Measurements from ENCODE around the gene FUBP1.
"Not testable (repeated sequence)": the region's sequence is repeated elsewhere in the genome, so short reads cannot be mapped to it uniquely, and the experiment has no call there.

Gene FUBP1

DNA sequence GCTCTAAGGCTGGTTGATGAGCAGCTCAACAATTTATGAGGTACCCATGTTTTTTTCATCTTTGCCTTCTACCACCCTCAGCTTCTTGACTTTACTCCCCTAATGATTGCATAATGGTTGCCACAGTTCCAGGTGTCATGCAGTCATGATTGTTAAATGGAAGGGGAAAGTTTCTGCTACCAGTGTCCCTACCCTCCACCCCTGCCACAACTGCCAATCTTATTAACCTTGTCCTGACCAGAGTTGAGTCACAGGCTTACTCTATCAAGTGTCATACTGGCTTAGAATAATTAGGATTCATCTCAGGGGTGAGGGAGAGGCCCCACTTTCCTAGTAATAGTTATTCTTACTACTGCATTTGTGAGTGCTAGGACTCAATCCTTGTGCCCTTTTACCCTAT, 7.9 kb upstream of the FUBP1 start:
- no peak for DNase-seq

DNA sequence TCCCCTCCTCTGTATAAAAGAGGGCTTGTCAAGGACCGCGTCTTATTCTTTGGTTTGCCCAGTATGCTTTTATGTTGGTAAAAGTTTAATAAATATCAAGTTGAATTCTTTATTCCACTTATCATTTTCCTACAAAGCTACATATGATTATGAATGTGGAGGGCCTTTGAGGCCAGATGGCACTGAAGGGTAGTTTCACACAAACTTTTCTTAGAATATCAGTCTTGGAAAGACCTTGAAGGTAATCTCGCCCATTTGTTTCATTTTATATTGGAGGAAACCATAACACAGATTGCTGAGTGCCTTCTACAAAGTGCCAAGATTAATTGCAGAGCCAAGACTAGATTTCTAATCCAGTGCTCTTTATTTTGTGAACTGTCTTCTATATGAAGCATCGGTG, 5.8 kb upstream of the FUBP1 start:
- no peak for DNase-seq

DNA sequence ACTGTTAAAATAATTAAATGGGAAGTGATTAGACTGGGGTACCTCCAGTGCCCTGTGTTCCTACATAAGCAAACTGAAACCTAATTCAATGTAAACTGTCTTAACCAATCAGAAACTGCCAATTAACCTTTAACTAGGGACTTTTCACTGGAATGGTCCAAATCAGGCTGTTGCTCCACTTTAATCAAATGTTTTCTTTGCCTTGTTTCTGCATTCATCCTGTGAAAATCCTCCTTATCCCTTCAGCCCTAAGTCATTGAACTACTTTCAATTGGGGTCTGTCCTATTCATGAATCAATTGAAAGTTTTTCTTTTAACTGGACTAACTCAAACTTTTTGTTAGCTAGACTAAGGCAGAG, 5.1 kb upstream of the FUBP1 start:
- DNase-seq, result no peak

DNA sequence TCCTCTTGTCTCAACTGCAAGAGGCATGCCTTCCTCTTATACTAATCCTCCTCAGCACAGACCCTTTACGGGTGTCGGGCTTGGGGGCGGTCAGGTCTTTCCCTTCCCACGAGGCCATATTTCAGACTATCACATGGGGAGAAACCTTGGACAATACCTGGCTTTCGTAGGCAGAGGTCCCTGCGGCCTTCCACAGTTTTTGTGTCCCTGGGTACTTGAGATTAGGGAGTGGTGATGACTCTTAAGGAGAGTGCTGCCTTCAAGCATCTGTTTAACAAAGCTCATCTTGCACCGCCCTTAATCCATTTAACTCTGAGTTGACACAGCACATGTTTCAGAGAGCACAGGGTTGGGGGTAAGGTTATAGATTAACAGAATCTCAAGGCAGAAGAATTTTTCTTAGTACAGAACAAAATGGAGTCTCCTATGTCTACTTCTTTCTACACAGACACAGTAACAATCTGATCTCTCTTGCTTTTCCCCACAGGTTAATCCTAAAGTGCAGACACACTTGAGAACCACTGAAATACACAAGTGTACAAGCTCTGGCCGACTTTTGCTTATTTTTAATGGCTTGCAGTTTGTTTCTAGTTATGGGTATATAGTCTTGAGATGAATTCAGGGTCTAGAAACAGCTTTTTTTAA, 4.6 kb upstream of the FUBP1 start:
- not testable (repeated sequence) for DNase-seq

DNA sequence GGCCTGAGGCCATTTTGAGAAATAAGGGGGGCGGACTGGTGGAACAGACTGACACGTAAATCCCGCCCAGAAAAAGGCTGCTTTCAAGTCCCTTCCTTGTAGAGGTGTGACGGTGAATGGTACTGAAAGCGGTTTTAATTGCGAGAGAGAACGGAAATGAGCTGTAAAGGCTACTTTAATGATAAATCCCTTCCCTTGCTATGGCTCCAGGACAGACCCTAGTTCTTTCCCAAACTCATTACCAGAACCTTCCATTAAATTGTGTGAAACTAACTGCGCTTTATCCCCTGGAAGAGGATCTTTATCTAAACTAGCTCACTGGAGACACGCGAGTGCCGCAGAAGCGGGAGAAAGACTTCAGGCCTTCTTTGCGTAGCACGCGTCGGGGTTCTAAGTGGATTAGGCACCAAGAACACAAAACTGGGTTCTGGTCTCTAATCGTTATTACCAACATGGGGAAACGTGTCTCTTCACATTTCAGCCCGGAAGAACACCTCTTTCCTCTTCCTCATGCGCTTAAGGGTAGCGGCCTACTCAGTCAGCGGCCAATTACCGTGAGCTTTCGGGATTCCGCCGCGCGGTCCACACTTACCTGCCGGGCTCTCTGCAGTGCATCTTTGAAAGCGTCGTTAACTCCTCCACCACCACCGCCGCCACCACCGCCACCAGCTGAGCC, 441 bp downstream of the FUBP1 start:
- DNase-seq, result peak; percentile 75

DNA sequence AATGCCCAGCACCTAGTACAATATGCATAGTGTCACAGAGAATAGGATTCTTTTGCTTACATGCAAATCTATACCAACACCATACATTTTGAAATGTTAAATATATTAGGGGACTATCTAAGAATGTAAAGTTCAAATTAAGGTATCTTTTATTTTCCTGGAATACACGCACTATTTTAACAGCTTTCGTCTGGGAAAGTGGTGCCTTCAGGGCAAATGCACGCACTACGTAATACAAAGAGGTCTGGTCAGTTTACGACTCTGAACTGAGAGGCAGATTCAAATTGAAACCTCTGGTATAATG, 931 bp downstream of the FUBP1 start:
- no peak for DNase-seq

DNA sequence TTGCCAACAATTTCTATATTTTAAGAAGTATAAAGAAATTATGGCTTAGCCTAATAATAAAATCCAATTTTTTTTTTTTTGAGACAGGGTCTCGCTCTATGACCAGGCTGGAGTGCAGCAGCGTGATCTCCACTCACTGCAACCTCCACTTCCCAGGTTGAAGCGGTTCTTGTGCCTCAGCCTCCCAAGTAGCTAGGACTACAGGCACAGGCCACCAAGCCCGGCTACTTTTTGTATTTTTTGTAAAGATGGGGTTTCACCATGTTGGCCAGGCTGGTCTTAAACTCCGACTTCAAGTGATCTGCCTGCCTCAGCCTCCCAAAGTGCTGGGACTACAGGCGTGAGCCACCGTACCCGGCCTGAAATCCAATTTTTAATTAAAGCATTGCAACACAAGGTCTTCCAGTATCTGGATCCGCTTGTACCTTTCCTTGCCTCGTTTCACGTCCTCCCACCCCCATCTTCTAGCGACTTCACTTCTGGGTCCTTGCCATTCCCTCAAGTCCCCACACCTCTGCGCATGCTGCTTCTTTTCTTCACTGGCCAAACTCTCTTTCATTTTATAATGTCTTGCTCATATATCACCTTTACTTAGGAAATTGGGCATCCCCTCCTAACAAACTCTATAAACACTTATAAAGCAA, 2.3 kb downstream of the FUBP1 start:
- DNase-seq, result no peak

DNA sequence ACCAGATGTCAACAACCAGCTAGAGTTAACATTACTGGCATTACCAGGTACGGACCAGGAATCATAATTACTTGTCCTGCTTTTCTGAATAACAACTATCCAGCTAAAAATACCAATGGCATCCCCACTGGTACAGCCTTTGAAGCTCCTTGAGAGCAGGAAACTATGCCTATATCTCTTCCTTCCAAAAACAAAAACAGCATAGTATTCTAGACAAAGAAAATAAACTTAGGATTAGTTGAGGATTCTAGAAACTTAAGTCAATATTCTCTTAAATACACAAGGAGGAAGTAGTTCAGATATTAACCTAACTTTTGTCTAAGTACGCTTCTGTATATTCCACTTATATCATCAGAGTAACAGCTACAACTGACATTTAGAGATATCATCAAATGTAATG, 3.0 kb downstream of the FUBP1 start:
- no peak for DNase-seq

DNA sequence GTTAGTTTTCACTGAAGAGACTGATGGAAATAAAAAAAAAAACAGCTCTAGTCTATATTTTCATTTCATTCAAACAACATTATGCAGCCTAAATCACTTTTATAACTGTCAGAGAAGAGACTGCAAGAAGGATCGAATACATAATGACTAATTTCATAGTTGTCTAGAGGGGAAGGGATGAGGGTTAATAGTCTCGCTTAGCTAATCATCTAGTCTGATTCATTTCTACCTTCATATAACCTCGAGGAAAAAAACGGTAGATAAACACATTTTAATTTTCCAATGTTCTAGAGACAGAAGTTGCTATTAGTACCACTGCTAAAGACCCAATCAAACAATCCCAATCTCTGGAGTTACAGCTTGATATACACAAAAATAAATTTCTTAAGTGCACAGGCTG, 3.5 kb downstream of the FUBP1 start:
- DNase-seq, result no peak

DNA sequence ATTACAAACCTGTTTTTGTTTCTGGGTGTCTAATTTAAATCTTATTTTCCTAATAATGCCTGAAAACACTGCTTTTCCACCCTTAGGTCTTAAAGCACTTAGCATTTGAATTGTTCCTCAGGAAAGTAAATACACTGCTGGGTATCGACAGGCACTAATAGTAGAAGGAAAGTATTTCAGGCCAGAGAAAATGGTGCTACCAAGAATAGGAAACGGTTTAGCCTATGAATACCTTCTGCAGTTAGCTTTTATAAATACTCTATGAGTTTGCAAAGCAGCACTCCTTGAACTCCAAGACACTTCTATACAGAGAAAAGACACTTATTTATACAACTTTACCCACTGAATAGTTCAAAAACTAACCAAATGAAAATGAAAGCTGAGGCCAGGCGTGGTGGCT, 6.8 kb downstream of the FUBP1 start:
- DNase-seq, result no peak

DNA sequence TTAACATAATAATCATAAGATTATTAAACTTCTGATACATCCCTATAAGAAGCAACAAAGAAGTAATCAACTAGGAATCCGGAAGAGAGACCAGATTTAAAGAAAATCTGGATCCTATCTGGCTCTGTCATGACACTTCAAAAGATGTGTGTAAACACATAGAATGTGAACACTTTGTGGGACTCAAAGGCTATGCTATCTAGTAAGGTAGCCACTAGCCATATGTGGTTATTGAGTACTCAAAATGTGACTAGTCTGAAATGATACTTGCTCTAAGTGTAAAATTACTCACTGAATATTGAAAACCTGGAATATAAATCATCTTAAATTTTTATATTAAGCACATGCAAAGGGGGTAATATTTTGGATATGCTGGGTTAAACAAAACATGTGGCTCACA, 8.7 kb downstream of the FUBP1 start:
- no peak for DNase-seq

DNA sequence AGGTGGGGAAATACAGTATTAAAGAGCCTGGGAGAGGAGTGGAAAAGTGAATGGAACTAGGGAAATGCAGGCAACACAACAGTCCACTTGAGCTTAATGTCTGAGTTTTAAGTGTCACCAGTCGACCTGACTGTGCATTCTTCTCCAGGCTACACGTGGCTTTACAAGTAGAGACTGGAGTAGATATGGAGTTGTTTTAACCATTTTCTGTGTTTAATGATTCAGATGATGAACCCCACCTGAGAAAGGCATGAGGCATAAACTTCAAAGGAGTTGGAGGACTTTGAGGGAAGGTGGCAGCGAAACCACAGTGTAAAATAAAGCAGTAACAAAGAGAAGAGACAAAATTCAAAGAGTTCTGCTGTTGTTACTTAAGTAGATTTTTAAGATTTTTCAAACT, 12.6 kb downstream of the FUBP1 start:
- DNase-seq, result no peak

DNA sequence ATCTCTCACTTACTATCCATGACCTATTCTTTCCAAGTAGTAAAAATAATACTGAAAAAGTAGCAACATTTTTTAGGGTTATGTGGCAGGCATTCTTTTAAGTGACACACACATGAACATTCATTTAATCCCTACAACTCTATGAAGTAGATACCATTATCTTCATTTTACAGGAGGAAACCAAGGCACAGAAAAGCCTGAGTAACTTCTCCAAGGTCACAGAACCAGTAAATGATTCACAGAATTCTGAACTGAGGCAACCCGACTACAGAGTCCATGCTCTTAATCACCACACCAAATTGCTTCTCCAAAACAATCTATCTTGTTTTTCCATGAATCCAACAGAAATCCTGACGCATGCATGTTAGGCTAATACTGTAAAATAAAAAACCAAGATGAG, 17.5 kb downstream of the FUBP1 start:
- DNase-seq, result no peak

DNA sequence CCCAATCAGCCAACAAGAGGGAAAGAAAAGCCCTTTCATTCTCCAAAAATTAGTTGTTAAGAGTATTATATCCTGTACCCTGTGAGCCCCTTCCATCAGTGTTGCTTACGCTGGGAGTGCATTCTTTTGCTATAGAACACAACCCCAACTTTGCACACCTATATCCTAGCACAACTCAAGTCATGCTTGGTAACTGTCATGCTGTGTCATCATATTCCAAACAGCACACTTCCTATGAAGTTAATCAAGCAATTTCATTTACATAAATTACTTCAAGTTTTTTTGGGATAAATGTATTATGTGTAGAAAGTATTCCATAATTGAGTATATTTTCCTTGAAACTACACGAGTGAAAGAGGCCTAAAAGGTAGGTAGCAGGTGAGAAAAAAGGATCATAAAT, 20.0 kb downstream of the FUBP1 start:
- DNase-seq, result no peak

DNA sequence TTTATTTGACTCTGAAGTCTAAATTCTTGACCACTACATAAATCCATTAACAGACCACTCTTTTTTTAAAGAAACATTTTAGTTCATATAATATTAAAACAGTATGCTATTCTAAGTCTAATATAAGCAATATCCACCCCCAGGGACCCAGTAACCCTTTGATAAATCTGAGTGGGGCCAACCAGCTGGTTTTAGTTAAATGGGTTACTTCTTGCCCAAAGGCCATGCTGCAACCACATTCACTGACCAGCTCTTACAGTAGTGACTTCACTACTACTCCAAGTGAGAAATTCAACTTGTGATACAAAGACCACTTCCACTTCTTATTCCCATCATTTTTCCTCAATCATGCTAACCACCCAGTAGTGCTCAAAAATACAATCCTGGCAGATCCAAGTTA, 20.5 kb downstream of the FUBP1 start:
- no peak for DNase-seq

DNA sequence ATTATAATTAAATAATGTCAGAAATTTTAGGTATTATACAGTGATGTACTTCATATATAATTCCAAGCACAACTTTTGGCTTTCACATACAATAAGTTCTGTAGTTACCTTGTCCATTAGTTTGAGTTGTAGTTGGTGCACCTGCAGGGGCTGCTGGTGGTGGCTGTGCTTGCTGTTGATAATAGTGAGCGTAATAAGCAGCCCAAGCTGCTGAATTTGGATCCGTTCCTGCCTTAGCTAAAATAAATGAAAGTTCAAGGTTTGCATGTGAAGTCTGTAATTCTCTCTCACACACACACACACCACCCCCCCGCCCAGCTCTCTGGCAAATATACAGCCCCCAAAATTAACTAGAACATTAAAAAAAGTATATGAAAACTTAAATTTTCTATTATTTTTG, 22.4 kb downstream of the FUBP1 start:
- DNase-seq, result no peak

DNA sequence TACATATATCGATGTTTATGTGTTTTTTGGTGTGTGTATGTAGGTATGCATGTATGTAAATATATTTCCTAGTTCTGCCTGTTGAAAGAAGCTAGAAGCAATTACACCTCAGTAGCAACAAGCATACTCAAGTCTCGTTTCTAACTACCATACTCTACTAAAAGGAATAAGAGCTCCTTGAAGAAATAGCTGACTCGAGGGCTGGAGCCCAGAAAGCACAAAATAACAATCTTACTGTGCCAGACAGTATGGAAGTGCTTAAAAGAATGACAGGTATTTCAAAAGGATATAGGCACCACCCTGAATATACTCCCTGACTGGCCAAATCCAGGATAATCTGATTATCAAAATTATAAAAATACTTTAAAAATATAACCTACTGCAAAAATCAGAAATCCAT, 23.2 kb downstream of the FUBP1 start:
- DNase-seq, result no peak

DNA sequence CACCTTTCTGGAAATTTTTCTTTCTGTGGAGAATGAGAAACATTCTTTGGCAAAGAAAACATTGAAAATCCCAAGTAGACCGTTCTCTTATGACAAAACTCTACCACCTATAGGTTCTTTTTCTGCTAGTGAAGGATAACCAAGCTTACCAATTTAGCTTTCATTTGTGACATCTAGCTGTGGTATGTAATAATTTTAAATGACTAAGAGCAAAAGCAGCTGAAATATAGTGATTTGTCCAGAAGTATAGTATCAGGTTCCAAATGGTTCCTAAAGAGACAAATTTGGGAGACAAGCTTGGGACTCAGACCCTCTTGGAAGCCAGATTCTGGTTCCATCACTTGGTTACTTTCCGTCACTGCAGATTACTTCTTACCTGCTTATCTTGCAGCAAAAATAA, 24.4 kb downstream of the FUBP1 start:
- no peak for DNase-seq

DNA sequence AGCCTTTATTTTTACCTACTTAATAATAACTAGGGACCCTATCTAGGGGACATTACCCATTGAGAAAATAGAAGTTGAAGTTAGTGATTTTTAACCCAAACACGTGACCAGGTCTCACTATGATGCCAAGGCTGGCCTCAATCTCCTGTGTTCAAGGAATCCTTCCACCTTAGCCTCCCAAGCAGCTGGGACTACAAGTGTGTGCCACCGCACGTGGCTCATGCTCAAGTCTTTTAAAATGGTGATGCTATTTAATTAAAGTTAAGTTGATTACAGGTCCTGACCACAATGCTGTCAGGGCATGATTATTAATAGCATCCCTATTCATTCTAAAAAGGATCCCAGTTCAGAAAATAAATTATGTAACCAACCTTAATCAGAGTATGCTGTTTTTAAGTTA, 25.0 kb downstream of the FUBP1 start:
- DNase-seq, result no peak

DNA sequence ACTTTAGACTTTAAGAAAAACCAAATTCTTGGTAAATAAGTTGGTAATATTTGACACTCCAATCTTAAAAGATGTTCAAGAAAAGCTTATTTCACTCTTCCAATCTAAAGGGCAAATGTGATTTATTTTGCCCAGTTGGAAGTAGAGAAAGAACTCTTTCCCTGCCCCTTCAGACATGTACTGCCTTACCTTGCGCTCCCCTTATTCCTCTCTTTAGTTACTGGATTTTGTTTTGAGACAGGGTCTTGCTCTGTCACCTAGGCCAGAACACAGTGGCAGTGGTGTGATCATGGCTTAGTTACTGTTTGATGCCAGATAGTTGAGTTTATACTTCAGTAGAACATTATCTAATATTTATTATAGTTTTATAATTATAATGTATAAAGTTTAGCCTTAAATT, 27.5 kb downstream of the FUBP1 start:
- DNase-seq, result no peak

DNA sequence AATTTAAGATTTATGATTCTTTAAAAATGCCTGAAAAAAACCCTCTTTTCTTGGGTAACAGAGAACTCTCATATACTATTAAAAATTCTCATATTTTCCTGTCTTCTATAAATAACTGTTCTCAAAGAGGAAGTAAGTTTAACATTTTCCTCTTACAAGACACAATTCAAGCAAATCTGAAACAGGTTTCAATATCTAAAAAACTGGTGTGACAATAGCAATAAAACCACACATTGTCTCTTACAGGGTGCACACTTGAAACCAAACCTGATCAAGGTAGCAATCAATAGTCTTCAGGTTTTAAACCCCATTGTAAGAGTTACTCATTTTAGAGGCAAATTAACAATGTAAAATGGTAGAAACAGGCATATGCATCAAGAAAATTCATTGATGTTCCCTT, 28.0 kb downstream of the FUBP1 start:
- DNase-seq, result no peak

DNA sequence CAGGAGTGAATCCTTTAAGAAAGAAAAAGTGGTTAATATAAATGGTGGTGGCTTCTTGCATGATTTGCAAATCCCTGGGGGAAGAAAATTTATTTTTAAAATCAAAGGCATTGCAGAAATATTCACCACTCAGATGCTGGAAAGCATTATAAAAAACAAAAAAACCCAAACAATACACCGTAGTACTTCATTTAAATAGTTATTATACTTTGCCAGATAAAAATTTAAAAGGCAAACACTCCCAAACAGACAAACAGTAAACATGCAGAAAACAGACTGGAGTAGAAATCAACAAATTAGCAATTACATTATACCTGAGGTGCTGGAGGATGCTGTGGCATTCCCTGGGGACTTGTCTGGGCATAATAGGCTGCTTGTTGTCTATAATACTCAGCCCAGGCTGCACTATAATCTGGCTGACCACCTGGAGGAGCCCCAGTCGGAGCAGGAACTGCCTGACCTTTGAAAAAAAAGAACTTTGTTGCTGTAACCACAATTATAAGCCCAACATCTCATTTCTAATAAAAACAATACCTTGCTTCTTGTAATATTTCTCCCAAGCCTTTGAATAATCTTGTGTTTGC, 29.9 kb downstream of the FUBP1 start:
- no peak for DNase-seq

DNA sequence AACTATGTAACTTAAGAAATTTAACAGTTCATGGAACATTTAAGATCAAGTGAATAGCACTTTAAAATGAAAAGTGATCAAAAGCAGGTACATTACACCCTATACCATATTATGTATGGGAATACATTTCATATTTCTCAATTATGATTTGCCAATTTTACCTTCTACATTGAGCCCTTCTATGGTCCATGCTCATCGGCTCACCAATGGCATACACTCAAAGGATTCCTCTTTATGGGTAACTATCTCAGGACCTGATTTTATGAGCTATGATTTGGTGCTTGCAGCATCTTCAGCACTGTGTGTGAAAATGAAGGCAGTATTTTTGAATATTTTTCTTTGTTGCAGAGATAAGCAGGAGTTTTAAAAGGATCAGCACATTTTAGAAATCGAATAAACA, 33.5 kb downstream of the FUBP1 start:
- DNase-seq, result no peak

DNA sequence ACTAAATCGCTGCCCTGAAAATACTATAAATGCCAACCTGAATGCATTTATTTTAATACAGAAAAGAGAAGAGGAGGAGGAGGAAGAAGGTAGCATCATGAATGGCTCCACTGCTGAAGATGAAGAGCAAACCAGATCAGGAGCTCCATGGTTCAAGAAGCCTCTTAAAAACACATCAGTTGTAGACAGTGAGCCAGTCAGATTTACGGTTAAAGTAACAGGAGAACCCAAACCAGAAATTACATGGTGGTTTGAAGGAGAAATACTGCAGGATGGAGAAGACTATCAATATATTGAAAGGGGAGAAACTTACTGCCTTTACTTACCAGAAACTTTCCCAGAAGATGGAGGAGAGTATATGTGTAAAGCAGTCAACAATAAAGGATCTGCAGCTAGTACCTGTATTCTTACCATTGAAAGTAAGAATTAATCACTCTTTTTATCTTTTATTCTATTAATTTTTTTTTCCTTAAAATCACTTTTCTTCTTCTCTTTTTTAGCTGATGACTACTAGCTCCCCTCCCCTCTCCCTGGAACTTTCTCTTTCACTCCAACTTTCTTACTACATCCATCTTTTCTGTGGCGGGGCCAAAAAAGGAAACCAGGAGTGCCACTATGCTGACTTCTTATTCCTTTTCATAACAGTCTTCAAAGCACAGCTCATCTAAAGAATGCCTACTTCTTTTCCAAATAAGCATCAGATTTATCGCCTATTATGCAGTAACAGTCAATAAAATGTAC, 36.3 kb downstream of the FUBP1 start:
- no peak for DNase-seq

Data from GF-D8 (cell line).